MCF 10A (cell line): ENCODE measurements around the gene ZNRF3. TPM values are rescaled to one million over a fixed set of nuclear protein-coding genes. Genes with fewer than 3 reads are reported as not detected.

ENCODE experiments used
- BruUV-seq: library from RNA; stranded (reverse); fragments of 400-500 nt; replicated peaks from 2 replicates; lab custom pipeline; 2021; lab: Mats Ljungman, UMichigan
- CTCF ChIA-PET: fragments of 300-600 bp; sonication (Branson Sonifier 250); formaldehyde crosslinking; extraction: SDS; loops from one replicate; lab custom pipeline; 2021; ENCODE audit warnings: antibody characterized with exemption, inconsistent platforms; lab: Yijun Ruan, JAX
- POLR2A ChIA-PET: fragments of 300-600, 350-650 bp; sonication (Branson Sonifier 250); formaldehyde crosslinking; extraction: SDS; loops from one replicate; lab custom pipeline; 2020; ENCODE audit warnings: antibody characterized with exemption, inconsistent platforms; lab: Yijun Ruan, JAX
- DNase-seq: peaks from one replicate; pipeline ENCODE4 v3.0.0-alpha.2; 2018; ENCODE audit not compliant: unreplicated experiment
- H3K27ac Mint-ChIP-seq: one replicate; pipeline ENCODE4 v1.8.0; 2022; ENCODE audit warnings: mild to moderate bottlenecking, low read depth, mixed read lengths; ENCODE audit not compliant: unreplicated experiment
- H3K27me3 Mint-ChIP-seq: one replicate; pipeline ENCODE4 v1.8.0; 2022; ENCODE audit warnings: mixed read lengths; ENCODE audit not compliant: insufficient read depth, unreplicated experiment
- H3K36me3 Mint-ChIP-seq: one replicate; pipeline ENCODE4 v1.8.0; 2022; ENCODE audit warnings: mild to moderate bottlenecking, moderate library complexity, mixed read lengths; ENCODE audit not compliant: insufficient read depth, unreplicated experiment
- H3K4me1 Mint-ChIP-seq: one replicate; pipeline ENCODE4 v1.8.0; 2022; ENCODE audit warnings: mixed read lengths; ENCODE audit not compliant: insufficient read depth, unreplicated experiment
- H3K4me3 Mint-ChIP-seq: one replicate; pipeline ENCODE4 v1.8.0; 2022; ENCODE audit warnings: mild to moderate bottlenecking, moderate library complexity, mixed read lengths; ENCODE audit not compliant: unreplicated experiment
- H3K9me3 Mint-ChIP-seq: one replicate; pipeline ENCODE4 v1.8.0; 2022; ENCODE audit warnings: mixed read lengths; ENCODE audit not compliant: unreplicated experiment
- intact Hi-C: fragments of 100-400 bp; cut with micrococcal nuclease; formaldehyde crosslinking; loops from 2 replicates; pipeline ENCODE4 v1.14.1; 2022
- total RNA-seq: library from RNA; stranded (reverse); gene quantifications from 2 replicates; pipeline ENCODE4 v1.2.3, GENCODE V29; 2022
- TF ChIP-seq, protein P1 (sequence below): fragments of 200-600 bp; IDR thresholded peaks from one replicate; pipeline ENCODE4 v1.8.0; 2022; ENCODE audit warnings: antibody characterized with exemption, mild to moderate bottlenecking; ENCODE audit not compliant: unreplicated experiment

Gene ZNRF3
- total RNA-seq, 1 experiment from 2014 or later: 7.1 TPM

DNA sequence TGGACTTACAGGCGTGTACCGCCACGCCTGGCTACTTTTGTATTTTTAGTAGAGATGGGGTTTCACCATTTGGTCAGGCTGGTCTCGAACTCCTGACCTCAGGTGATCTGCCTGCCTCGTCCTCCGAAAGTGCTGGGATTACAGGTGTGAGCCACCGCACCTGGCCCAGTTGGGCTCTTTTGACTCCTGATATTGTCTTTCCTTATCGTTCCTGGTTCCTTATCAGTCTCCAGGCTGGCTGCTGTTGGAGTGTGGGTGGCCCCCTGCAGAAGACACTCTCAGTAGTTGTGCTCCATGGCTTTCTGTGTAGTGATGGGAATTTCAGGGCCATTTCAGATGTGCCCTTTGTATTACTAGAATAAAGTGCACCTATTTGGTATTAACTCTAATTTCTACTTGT lies 123.0 kb downstream of the ZNRF3 start:
- no peaks in the 10 kb centered on the region for H3K4me1 Mint-ChIP-seq
- CTCF ChIA-PET: interaction anchor here (0.6 kb wide), 1 partner anchor 9 kb away, joined by 6 read pairs; no protein-coding TSS in a partner anchor
- POLR2A ChIA-PET: no interaction called here
- TF ChIP-seq, protein P1, sequence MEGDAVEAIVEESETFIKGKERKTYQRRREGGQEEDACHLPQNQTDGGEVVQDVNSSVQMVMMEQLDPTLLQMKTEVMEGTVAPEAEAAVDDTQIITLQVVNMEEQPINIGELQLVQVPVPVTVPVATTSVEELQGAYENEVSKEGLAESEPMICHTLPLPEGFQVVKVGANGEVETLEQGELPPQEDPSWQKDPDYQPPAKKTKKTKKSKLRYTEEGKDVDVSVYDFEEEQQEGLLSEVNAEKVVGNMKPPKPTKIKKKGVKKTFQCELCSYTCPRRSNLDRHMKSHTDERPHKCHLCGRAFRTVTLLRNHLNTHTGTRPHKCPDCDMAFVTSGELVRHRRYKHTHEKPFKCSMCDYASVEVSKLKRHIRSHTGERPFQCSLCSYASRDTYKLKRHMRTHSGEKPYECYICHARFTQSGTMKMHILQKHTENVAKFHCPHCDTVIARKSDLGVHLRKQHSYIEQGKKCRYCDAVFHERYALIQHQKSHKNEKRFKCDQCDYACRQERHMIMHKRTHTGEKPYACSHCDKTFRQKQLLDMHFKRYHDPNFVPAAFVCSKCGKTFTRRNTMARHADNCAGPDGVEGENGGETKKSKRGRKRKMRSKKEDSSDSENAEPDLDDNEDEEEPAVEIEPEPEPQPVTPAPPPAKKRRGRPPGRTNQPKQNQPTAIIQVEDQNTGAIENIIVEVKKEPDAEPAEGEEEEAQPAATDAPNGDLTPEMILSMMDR: no peak
- H3K4me3 Mint-ChIP-seq: no peak overlapping the region
- no peaks in the 10 kb centered on the region for H3K27me3 Mint-ChIP-seq
- peaks cover 5% of the 10 kb centered on the region for H3K36me3 Mint-ChIP-seq
- DNase-seq: no peak
- intact Hi-C loops: no loop called here
- no TSS peak for BruUV-seq
- H3K9me3 Mint-ChIP-seq: no peaks in the 10 kb centered on the region
- H3K27ac Mint-ChIP-seq: no peak overlapping the region

DNA sequence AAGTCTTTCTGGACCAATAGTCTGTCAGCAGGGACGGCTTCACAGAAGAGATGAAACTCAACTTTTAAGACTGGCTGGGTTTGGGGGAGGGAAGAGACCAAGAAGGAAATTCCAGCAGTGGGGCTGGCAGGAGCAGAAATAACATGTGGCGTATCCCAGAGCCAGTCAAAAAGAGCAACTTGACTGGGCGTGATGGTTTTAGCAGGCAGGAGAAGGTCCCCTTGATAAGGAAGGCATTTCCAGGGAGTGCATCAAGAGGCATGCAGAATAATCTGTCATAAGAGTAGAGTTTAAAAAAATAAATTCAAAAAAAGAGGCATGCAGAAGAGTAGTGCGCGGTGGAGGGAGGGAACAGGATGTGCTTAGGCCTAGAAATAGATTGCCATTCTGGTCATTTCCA lies 125.8 kb downstream of the ZNRF3 start:
- Mint-ChIP-seq H3K4me3 (no peak overlapping the region), H3K4me1 (no peaks in the 10 kb centered on the region), H3K9me3 (no peaks in the 10 kb centered on the region), H3K27me3 (no peaks in the 10 kb centered on the region), H3K27ac (no peak overlapping the region), H3K36me3 (peaks cover 5% of the 10 kb centered on the region)
- no TSS peak for BruUV-seq
- intact Hi-C loops: no loop called here
- no peak for DNase-seq
- TF ChIP-seq, protein P1: no peak
- ChIA-PET CTCF (interaction anchor here (0.6 to 1.1 kb wide), 3 partner anchors 235 to 1456 kb away, joined by 3 read pairs; no protein-coding TSS in a partner anchor), POLR2A (no interaction called here)

DNA sequence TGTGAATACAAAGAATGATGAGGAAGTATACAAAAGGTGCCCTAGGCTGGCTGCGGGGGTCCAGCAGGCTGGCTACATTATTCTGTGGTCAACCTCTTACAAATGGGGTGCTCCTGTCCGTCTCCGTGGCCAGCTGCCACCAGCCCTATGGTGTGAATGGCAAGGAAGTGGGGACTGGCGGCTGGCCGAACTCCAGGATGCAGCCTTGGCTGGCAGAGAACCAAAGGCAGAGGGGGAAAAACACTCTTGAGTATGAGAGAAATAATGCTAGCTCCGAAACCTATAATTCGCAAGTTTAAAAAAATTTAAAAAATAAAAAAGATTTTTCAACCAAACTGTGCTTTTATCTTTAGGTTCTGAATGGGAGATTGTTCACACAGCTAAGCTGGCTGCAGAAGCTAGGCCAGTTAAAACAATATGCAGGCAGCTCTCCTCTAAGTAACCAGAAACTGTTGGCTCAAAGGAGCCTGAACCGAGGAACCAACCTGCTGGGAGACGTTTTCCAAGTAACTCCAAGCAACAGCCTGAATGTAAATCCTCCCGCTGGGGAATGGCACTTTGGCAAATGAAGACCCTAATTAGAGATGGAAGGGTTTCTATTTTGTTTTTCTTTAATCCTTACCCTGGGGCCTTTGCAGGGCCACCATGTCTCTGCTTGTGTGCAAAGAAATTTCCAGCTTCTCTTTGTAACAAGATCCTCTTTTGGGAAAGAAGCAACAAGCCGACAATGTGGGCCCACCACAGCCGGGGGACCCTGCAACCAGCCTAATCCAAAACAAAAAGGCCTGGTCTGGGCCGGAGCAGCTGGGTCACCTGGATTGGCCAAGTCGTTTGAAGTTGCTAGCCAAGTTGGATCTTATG lies 128.1 kb downstream of the ZNRF3 start:
- Mint-ChIP-seq H3K9me3 (no peaks in the 10 kb centered on the region), H3K27ac (no peak overlapping the region), H3K27me3 (no peaks in the 10 kb centered on the region), H3K4me1 (no peaks in the 10 kb centered on the region), H3K4me3 (no peak overlapping the region), H3K36me3 (peaks cover 5% of the 10 kb centered on the region)
- DNase-seq: no peak
- intact Hi-C loops: no loop called here
- POLR2A ChIA-PET: interaction anchor here (0.7 kb wide), 1 partner anchor 75 kb away, joined by 3 read pairs; no protein-coding TSS in a partner anchor
- CTCF ChIA-PET: interaction anchor here (0.9 kb wide), 2 partner anchors 29 to 127 kb away, joined by 3 to 4 read pairs; no protein-coding TSS in a partner anchor
- TF ChIP-seq, protein P1: no peak
- no TSS peak for BruUV-seq

DNA sequence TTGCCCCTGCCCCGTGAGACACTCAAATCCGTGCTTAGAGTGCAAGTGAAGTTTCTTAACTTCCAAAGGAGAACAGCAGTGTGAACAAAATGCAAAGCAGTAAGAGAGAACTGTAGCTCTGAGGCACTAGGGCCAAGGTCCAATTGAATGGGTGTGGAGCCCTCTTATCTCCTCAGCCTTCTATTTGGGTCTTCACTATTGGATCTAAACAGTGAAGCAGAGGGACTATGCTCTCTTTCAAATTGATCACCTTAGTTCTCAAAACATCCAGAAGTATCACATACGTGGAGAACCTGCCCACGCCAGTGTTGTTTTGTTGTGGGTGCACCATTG lies 128.7 kb downstream of the ZNRF3 start:
- DNase-seq: no peak
- no peaks in the 10 kb centered on the region for H3K27me3 Mint-ChIP-seq
- ChIA-PET CTCF (interaction anchor here (0.5 to 0.9 kb wide), 3 partner anchors 28 to 128 kb away, joined by 3 to 4 read pairs (median 3); no protein-coding TSS in a partner anchor), POLR2A (interaction anchor here (0.7 kb wide), 1 partner anchor 76 kb away, joined by 3 read pairs; no protein-coding TSS in a partner anchor)
- peaks cover 5% of the 10 kb centered on the region for H3K36me3 Mint-ChIP-seq
- H3K4me1 Mint-ChIP-seq: no peaks in the 10 kb centered on the region
- H3K27ac Mint-ChIP-seq: no peak overlapping the region
- intact Hi-C loops: no loop called here
- BruUV-seq: no TSS peak
- H3K9me3 Mint-ChIP-seq: no peaks in the 10 kb centered on the region
- TF ChIP-seq, protein P1: no peak
- H3K4me3 Mint-ChIP-seq: no peak overlapping the region
